ENCODE measurements around the gene STIMATE.

Gene STIMATE

DNA sequence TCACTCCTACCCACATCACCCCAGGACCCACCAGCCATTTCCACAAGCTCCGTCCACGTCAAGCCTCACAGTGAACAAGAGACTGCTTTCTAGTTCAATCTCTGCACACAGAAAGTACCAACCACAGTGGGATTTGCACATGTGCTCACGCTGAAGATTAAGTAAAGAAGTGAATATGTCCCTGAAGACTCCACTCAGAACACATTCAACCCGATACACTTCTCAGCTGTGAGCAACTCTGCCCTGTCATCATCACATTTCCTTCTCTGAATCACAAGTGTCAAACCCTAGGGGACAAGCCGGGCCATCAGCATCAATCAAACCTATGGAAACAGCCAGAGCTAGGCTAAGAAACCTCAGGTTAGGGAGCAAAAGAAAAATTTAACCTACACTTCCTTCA, 1.9 kb downstream of the STIMATE start:
- ATAC-seq (ENCODE audit: low read depth), result no peak
- no peaks in the 10 kb centered on the region for H3K9me3 ChIP-seq (ENCODE audit: severe bottlenecking)
- DNase-seq (ENCODE audit: low spot score), result no peak
- no peaks in the 10 kb centered on the region for H3K27me3 ChIP-seq (ENCODE audit: insufficient read depth, poor library complexity, severe bottlenecking)
- no peak overlapping the region for H3K27ac ChIP-seq (ENCODE audit: poor library complexity, severe bottlenecking)
- peaks cover 6% of the 10 kb centered on the region for H3K4me1 ChIP-seq (ENCODE audit: insufficient read depth, poor library complexity, severe bottlenecking)
- no peaks in the 10 kb centered on the region; the same call in 1 of the 2 replicates for H3K36me3 ChIP-seq (ENCODE audit: low read depth)
- no peak overlapping the region for H3K4me3 ChIP-seq (ENCODE audit: severe bottlenecking)
- TF ChIP-seq, protein P1, sequence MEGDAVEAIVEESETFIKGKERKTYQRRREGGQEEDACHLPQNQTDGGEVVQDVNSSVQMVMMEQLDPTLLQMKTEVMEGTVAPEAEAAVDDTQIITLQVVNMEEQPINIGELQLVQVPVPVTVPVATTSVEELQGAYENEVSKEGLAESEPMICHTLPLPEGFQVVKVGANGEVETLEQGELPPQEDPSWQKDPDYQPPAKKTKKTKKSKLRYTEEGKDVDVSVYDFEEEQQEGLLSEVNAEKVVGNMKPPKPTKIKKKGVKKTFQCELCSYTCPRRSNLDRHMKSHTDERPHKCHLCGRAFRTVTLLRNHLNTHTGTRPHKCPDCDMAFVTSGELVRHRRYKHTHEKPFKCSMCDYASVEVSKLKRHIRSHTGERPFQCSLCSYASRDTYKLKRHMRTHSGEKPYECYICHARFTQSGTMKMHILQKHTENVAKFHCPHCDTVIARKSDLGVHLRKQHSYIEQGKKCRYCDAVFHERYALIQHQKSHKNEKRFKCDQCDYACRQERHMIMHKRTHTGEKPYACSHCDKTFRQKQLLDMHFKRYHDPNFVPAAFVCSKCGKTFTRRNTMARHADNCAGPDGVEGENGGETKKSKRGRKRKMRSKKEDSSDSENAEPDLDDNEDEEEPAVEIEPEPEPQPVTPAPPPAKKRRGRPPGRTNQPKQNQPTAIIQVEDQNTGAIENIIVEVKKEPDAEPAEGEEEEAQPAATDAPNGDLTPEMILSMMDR (IDR thresholded peaks at IDR 0.05; ENCODE audit: poor library complexity, severe bottlenecking), result no peak

DNA sequence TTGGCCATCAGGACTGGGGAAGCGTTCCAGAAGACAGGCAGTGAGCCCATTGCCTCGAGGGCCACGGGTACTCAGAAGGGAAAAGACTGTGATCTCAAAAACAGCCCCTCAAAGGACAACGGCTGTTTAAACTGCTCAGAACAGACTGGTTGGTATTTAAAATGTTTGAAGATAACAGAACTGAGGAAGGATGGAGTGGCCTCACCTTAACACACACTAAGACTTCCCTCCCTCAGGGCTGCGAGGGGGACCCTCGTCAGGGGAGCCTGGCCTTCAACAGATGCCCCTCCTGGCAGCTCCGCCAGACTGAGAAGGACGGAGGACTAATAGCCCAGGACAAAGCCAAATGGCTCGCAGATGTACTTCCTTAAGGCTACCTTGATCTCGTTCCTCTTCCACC, 2.6 kb downstream of the STIMATE start:
- Histone ChIP-seq H3K27ac (ENCODE audit: poor library complexity, severe bottlenecking) (no peak overlapping the region), H3K4me1 (ENCODE audit: insufficient read depth, poor library complexity, severe bottlenecking) (peaks cover 6% of the 10 kb centered on the region), H3K27me3 (ENCODE audit: insufficient read depth, poor library complexity, severe bottlenecking) (no peaks in the 10 kb centered on the region), H3K9me3 (ENCODE audit: severe bottlenecking) (no peaks in the 10 kb centered on the region), H3K4me3 (ENCODE audit: severe bottlenecking) (no peak overlapping the region), H3K36me3 (ENCODE audit: low read depth) (no peaks in the 10 kb centered on the region; the same call in 1 of the 2 replicates)
- DNase-seq (ENCODE audit: low spot score) (no peak), ATAC-seq (ENCODE audit: low read depth) (no peak)
- TF ChIP-seq, protein P1 (IDR thresholded peaks at IDR 0.05; ENCODE audit: poor library complexity, severe bottlenecking), result no peak

DNA sequence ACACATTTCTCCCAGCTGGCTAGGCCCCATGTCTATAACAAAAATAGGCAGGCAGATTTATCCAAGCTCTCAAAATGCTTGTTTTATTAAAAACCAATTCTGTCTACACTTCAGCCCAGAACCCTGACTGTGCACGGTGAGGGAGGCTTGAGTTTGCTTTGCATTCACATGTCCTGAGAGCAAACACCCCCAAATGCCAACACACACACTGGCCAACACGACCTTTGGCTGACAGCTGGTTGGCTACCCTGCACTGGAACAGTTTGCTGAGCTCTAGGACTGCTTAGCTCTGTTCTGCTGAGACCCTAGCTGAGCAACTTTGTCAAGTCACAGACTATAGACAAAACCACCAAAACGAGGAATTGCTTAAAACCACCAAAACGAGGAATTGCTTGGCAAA, 3.6 kb downstream of the STIMATE start:
- DNase-seq (ENCODE audit: low spot score), result no peak
- no peak overlapping the region for H3K27ac ChIP-seq (ENCODE audit: poor library complexity, severe bottlenecking)
- H3K36me3 ChIP-seq (ENCODE audit: low read depth), result no peaks in the 10 kb centered on the region; the same call in 1 of the 2 replicates
- no peaks in the 10 kb centered on the region for H3K9me3 ChIP-seq (ENCODE audit: severe bottlenecking)
- H3K4me3 ChIP-seq (ENCODE audit: severe bottlenecking), result no peak overlapping the region
- peaks cover 6% of the 10 kb centered on the region for H3K4me1 ChIP-seq (ENCODE audit: insufficient read depth, poor library complexity, severe bottlenecking)
- no peaks in the 10 kb centered on the region for H3K27me3 ChIP-seq (ENCODE audit: insufficient read depth, poor library complexity, severe bottlenecking)
- TF ChIP-seq, protein P1 (IDR thresholded peaks at IDR 0.05; ENCODE audit: poor library complexity, severe bottlenecking), result no peak
- ATAC-seq (ENCODE audit: low read depth), result no peak

DNA sequence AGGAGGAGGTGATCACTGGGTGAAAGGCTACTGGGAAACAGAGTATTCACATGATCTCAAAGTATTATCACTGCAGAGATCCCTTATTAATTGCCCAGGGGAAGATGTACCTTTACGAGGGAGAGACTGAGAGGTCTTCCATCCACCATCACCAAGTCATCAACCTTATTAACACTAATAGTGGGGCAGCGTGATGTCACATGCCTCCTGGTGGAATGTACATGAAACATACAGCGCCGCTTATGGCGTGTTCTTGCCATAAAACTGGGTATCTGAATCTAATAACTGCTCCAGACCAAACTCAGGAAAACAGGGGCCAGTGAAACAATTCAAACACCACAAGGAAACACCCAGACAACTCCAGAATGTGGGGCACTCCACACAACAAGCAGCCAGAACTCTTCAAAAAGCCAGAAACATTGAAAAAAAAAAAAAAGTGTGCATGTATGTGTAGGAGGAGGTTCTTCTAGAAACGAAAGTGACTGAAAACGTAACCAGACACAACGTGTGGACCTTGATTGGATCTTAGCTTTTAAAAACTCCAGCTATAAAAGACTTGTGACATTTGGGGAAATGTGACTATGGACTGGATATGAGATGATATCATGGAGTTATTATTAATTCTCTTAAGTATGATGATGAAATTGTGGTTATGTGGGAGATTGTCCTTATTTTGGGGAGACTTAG, 4.6 kb downstream of the STIMATE start:
- Histone ChIP-seq H3K9me3 (ENCODE audit: severe bottlenecking) (no peaks in the 10 kb centered on the region), H3K36me3 (ENCODE audit: low read depth) (no peaks in the 10 kb centered on the region; the same call in 1 of the 2 replicates), H3K27ac (ENCODE audit: poor library complexity, severe bottlenecking) (no peak overlapping the region), H3K27me3 (ENCODE audit: insufficient read depth, poor library complexity, severe bottlenecking) (no peaks in the 10 kb centered on the region), H3K4me1 (ENCODE audit: insufficient read depth, poor library complexity, severe bottlenecking) (peaks cover 6% of the 10 kb centered on the region), H3K4me3 (ENCODE audit: severe bottlenecking) (peak overlapping the region; percentile 11)
- no peak for ATAC-seq (ENCODE audit: low read depth)
- no peak for DNase-seq (ENCODE audit: low spot score)
- TF ChIP-seq, protein P1 (IDR thresholded peaks at IDR 0.05; ENCODE audit: poor library complexity, severe bottlenecking), result peak; percentile 29

- peaks cover 6% of the 10 kb centered on the region for H3K4me1 ChIP-seq (ENCODE audit: insufficient read depth, poor library complexity, severe bottlenecking)
- H3K9me3 ChIP-seq (ENCODE audit: severe bottlenecking), result no peaks in the 10 kb centered on the region
- H3K36me3 ChIP-seq (ENCODE audit: low read depth), result no peaks in the 10 kb centered on the region; the same call in 1 of the 2 replicates
- ATAC-seq (ENCODE audit: low read depth) (no peak), DNase-seq (ENCODE audit: low spot score) (no peak)
- H3K27me3 ChIP-seq (ENCODE audit: insufficient read depth, poor library complexity, severe bottlenecking), result no peaks in the 10 kb centered on the region
- no peak overlapping the region for H3K27ac ChIP-seq (ENCODE audit: poor library complexity, severe bottlenecking)
- TF ChIP-seq, protein P1 (IDR thresholded peaks at IDR 0.05; ENCODE audit: poor library complexity, severe bottlenecking), result no peak
- no peak overlapping the region for H3K4me3 ChIP-seq (ENCODE audit: severe bottlenecking)
Measured at GRCh38 chr3:52892290-52892624, 5.1 kb downstream of the STIMATE start.
